Activated CD4-positive, alpha-beta T cell treated with anti-CD3 and anti-CD28 coated beads, Interleukin-2, Interleukin-6, amounts not matched to agents 100 ng/mL and 50 ng/mL, durations not matched to agents 16 hours and 8 hours (primary cell): ENCODE results near the gene AGT.
"Not testable (repeated sequence)": the region's sequence is repeated elsewhere in the genome, so short reads cannot be mapped to it uniquely, and the experiment has no call there.

Experiments
- DNase-seq: peaks from one replicate; pipeline ENCODE4 v3.0.0-alpha.2; 2020

Gene AGT

GRCh38 chr1:230684998-230685397 is 28.9 kb downstream of the AGT start:
- DNase-seq: no peak

- no peak for DNase-seq
These were observed 29.8 kb downstream of the AGT start for GRCh38 chr1:230684146-230684545.

- DNase-seq: no peak
These were observed 30.9 kb downstream of the AGT start for GRCh38 chr1:230682882-230683610.

GRCh38 chr1:230682274-230682673 is 31.6 kb downstream of the AGT start:
- DNase-seq: no peak

GRCh38 chr1:230681599-230681998 is 32.3 kb downstream of the AGT start:
- peak; percentile 23 for DNase-seq

GRCh38 chr1:230680300-230681025 is 33.5 kb downstream of the AGT start:
- DNase-seq: no peak

GRCh38 chr1:230679825-230680224 is 34.1 kb downstream of the AGT start:
- DNase-seq: no peak

GRCh38 chr1:230679192-230679591 is 34.7 kb downstream of the AGT start:
- no peak for DNase-seq

- DNase-seq: no peak
These were observed 36.7 kb downstream of the AGT start for GRCh38 chr1:230677200-230677599.

- no peak for DNase-seq
These were observed 39.3 kb downstream of the AGT start for GRCh38 chr1:230674581-230674980.

GRCh38 chr1:230669543-230669942 is 44.4 kb downstream of the AGT start:
- DNase-seq: no peak

- no peak for DNase-seq
These were observed 45.7 kb downstream of the AGT start for GRCh38 chr1:230668227-230668626.

- no peak for DNase-seq
These were observed 51.9 kb downstream of the AGT start for GRCh38 chr1:230661976-230662375.

GRCh38 chr1:230658691-230659090 is 55.2 kb downstream of the AGT start:
- DNase-seq: no peak

- DNase-seq: not testable (repeated sequence)
These were observed 55.8 kb downstream of the AGT start for GRCh38 chr1:230658103-230658502.

GRCh38 chr1:230656719-230657118 is 57.2 kb downstream of the AGT start:
- not testable (repeated sequence) for DNase-seq
